GM12801 (cell line): Measurements from ENCODE around the gene MPHOSPH6.

Experiments used
- TF ChIP-seq, protein P1 (sequence below): IDR thresholded peaks from one replicate; pipeline ENCODE4 v1.5.1; 2011; ENCODE audit warnings: control low read depth; ENCODE audit not compliant: insufficient read length; ENCODE audit errors: extremely low read depth

The MPHOSPH6 gene

DNA sequence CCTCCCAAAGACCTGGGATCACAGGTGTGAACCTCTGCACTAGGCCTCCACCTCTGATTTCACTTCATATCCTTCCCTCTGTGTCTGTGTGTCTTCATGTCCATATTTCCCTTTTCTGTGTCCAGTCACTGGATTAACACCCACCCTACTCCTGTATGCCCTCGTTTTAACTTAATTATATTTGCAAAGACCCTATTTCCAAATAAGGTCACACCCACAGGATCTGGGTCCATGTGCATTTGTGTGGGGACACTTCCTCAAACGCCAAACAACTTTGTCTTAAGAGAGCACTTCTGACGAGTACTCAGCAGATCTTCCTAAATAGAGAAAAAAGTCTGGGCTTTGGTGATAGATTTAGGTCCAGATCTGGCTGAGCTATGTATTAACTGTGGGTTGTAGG, 56.3 kb downstream of the MPHOSPH6 start:
- TF ChIP-seq, protein P1, sequence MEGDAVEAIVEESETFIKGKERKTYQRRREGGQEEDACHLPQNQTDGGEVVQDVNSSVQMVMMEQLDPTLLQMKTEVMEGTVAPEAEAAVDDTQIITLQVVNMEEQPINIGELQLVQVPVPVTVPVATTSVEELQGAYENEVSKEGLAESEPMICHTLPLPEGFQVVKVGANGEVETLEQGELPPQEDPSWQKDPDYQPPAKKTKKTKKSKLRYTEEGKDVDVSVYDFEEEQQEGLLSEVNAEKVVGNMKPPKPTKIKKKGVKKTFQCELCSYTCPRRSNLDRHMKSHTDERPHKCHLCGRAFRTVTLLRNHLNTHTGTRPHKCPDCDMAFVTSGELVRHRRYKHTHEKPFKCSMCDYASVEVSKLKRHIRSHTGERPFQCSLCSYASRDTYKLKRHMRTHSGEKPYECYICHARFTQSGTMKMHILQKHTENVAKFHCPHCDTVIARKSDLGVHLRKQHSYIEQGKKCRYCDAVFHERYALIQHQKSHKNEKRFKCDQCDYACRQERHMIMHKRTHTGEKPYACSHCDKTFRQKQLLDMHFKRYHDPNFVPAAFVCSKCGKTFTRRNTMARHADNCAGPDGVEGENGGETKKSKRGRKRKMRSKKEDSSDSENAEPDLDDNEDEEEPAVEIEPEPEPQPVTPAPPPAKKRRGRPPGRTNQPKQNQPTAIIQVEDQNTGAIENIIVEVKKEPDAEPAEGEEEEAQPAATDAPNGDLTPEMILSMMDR: no peak

DNA sequence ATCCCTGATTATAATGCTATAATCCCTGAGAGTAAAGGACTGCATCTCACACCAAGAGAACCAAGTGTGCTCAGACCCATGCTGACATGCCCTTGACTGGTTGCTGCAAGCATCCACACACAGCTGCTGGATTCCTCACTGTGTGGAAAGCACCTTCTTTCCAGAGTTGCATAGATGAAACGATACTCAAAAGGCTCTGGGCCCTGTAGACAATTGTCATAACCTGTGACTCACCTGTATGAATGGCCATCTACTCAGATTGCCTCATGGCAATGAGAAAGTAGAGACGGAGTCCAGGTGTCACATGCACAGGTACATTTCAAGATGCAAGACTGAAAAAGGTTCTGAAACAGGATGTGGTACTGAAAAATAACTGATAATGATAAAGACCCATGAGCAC, 58.1 kb downstream of the MPHOSPH6 start:
- TF ChIP-seq, protein P1: no peak

DNA sequence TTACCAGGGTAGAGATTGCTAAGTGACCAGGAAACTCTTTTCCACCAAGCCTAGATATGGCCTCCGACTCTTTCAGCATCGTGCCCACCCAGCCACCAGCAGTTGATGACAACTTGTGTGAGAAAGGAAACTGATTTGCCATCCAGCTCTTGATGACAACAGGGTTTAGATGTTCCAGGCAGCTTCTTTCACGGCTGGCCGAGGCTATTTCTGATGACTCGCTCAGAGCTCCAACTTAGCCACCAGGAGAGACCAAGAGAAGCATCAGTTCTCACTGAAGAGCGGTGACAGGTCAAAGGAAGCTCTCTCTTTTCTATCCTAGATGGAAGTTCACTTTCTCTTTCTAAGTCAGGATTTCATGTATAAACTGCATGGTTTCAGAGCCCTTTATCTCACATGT, 61.2 kb downstream of the MPHOSPH6 start:
- TF ChIP-seq, protein P1: no peak

DNA sequence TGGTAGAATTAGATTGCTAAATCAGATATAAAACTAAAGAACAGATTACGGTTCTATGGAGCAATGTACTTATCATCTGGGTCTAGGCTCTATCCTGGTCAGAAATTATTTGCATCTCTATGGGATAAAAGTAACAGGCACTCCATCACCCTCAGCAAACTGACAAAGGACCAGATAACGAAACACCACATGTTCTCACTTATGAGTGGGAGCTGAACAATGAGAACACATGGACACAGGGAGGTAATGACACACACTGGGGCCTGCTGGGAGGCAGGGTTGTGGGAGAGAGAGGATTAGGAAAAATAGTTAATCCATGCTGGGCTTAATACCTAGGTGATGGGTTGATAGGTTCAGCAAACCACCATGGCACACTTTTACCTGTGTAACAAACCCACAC, 61.9 kb downstream of the MPHOSPH6 start:
- TF ChIP-seq, protein P1: no peak

DNA sequence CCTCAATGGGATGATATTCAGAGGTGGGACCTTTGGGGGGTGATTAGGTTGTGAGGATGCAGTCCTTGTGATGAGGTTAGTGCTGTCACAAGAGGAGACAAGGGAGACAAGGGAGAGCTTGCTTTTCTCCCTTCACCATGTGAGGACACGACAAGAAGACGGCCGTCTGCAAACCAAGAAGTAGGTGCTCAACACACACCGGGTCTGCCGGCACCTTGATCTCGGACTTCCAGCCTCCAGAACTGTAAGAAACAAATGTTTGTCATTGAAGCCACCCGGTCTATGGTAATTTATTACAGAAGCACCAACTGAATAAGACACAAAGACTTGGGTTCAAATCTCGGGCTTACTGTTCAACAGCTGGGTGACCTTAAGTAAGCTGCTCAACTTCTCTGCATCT, 64.9 kb downstream of the MPHOSPH6 start:
- TF ChIP-seq, protein P1: no peak
